A673 (cell line): ENCODE data around the gene GJB3. TPM values are rescaled to one million over a fixed set of nuclear protein-coding genes. Genes with fewer than 3 reads are reported as not detected.

Experiments used
- BruUV-seq: library from RNA; stranded (reverse); fragments of 400-500 nt; replicated peaks from 2 replicates; lab custom pipeline; 2021; lab: Mats Ljungman, UMichigan
- CTCF ChIA-PET: fragments of 300-600 bp; sonication (Branson Sonifier 250); formaldehyde crosslinking; loops from one replicate; lab custom pipeline; 2022; ENCODE audit warnings: antibody characterized with exemption; lab: Charles Lee
- POLR2A ChIA-PET: fragments of 300-600 bp; sonication (Branson Sonifier 250); formaldehyde crosslinking; loops from one replicate; lab custom pipeline; 2022; ENCODE audit warnings: antibody characterized with exemption; ENCODE audit not compliant: low non-redundant PET; lab: Charles Lee
- DNase-seq: peaks from one replicate; pipeline ENCODE4 v3.0.0-alpha.2; 2015; ENCODE audit warnings: low spot score
- H3K27ac ChIP-seq: fragments of 200-600 bp; sonication (generic); 2 replicates; pipeline ENCODE4 v1.5.1; 2016; ENCODE audit warnings: mixed run types, low read depth, mild to moderate bottlenecking, mixed read lengths, antibody characterized with exemption, low read length; ENCODE audit not compliant: poor library complexity, severe bottlenecking
- H3K27me3 ChIP-seq: fragments of 200-600 bp; sonication (generic); replicated peaks from 2 replicates; pipeline ENCODE4 v1.6.1; 2017; ENCODE audit warnings: mixed run types, low read depth, mild to moderate bottlenecking, mixed read lengths, antibody characterized with exemption, low read length; ENCODE audit not compliant: insufficient read depth, poor library complexity
- H3K36me3 ChIP-seq: fragments of 200-600 bp; sonication (generic); 2 replicates; pipeline ENCODE4 v1.6.1; 2016; ENCODE audit warnings: mixed run types, mild to moderate bottlenecking, mixed read lengths, antibody characterized with exemption, low read length; ENCODE audit not compliant: insufficient read depth, poor library complexity, severe bottlenecking
- H3K4me1 ChIP-seq: fragments of 200-600 bp; sonication (generic); 2 replicates; pipeline ENCODE4 v1.6.1; 2017; ENCODE audit warnings: mixed run types, mild to moderate bottlenecking, mixed read lengths, antibody characterized with exemption, low read length; ENCODE audit not compliant: insufficient read depth, poor library complexity, severe bottlenecking
- H3K4me3 ChIP-seq: fragments of 200-600 bp; sonication (generic); 2 replicates; pipeline ENCODE4 v1.5.1; 2016; ENCODE audit warnings: low read depth, mixed run types, mild to moderate bottlenecking, mixed read lengths, low read length; ENCODE audit not compliant: poor library complexity, severe bottlenecking
- H3K9me3 ChIP-seq: fragments of 200-600 bp; sonication (generic); 2 replicates; pipeline ENCODE4 v1.6.1; 2016; ENCODE audit warnings: mixed run types, low read depth, mild to moderate bottlenecking, mixed read lengths, antibody characterized with exemption, low read length; ENCODE audit not compliant: poor library complexity, severe bottlenecking
- CTCF ChIP-seq: fragments of 300-800, 200-600 bp; sonication (generic); conservative IDR thresholded peaks from 2 replicates; pipeline ENCODE4 v1.5.1; 2017; ENCODE audit warnings: low read depth, mild to moderate bottlenecking, antibody characterized with exemption, low read length, moderate library complexity, mixed read lengths
- EZH2 ChIP-seq: fragments of 200-600 bp; sonication (generic); IDR thresholded peaks from 2 replicates; pipeline ENCODE4 v1.6.1; 2017; ENCODE audit warnings: borderline replicate concordance, low read depth, mild to moderate bottlenecking, mixed read lengths, antibody characterized with exemption, low read length; ENCODE audit not compliant: poor library complexity, severe bottlenecking
- intact Hi-C: fragments of 100-400 bp; cut with micrococcal nuclease; formaldehyde crosslinking; loops from one replicate; pipeline ENCODE4 v1.10.0; 2022; ENCODE audit not compliant: unreplicated experiment
- total RNA-seq: library from RNA; stranded (reverse); gene quantifications from 2 replicates; pipeline ENCODE4 v1.2.3, GENCODE V29; 2021

GJB3 gene
- total RNA-seq, 1 experiment from 2014 or later, result not detected

- no TSS peak for BruUV-seq
- Histone ChIP-seq H3K9me3 (no peaks in the 10 kb centered on the region), H3K27ac (no peak overlapping the region), H3K4me3 (no peak overlapping the region), H3K4me1 (no peaks in the 10 kb centered on the region), H3K27me3 (peaks cover 39% of the 10 kb centered on the region), H3K36me3 (no peaks in the 10 kb centered on the region)
- DNase-seq, result no peak
- TF ChIP-seq EZH2, result no peak
- TF ChIP-seq CTCF, result no peak
- intact Hi-C loops, result no loop called here
- ChIA-PET POLR2A (no interaction called here), CTCF (no interaction called here)
Observed at GRCh38 chr1:34778381-34778780, 2.6 kb upstream of the GJB3 start.

GRCh38 chr1:34779005-34779404 lies 2.0 kb upstream of the GJB3 start:
- Histone ChIP-seq H3K27ac (no peak overlapping the region), H3K36me3 (no peaks in the 10 kb centered on the region), H3K27me3 (peaks cover 39% of the 10 kb centered on the region), H3K4me1 (no peaks in the 10 kb centered on the region), H3K9me3 (no peaks in the 10 kb centered on the region), H3K4me3 (no peak overlapping the region)
- TF ChIP-seq CTCF, result no peak
- no peak for TF ChIP-seq EZH2
- no TSS peak for BruUV-seq
- intact Hi-C loops, result no loop called here
- DNase-seq, result no peak
- ChIA-PET CTCF (no interaction called here), POLR2A (no interaction called here)

GRCh38 chr1:34779526-34779925 lies 1.5 kb upstream of the GJB3 start:
- Histone ChIP-seq H3K27ac (no peak overlapping the region), H3K36me3 (no peaks in the 10 kb centered on the region), H3K9me3 (no peaks in the 10 kb centered on the region), H3K27me3 (peaks cover 39% of the 10 kb centered on the region), H3K4me1 (no peaks in the 10 kb centered on the region), H3K4me3 (no peak overlapping the region)
- TF ChIP-seq EZH2, result no peak
- no peak for TF ChIP-seq CTCF
- no TSS peak for BruUV-seq
- ChIA-PET POLR2A (no interaction called here), CTCF (no interaction called here)
- intact Hi-C loops, result no loop called here
- DNase-seq, result no peak
